ENCODE measurements around the gene ZNF536. TPM values are rescaled to one million over a fixed set of nuclear protein-coding genes. Genes with fewer than 3 reads are reported as not detected.

Gene ZNF536
- total and polyA plus RNA-seq, 7 donors: under 0.01 to 8.9 (median 3.8) TPM

GRCh38 chr19:30431591-30431990, 59.4 kb downstream of the ZNF536 start:
- H3K9me3 ChIP-seq: no peaks in the 10 kb centered on the region
- H3K27me3 ChIP-seq: no peaks in the 10 kb centered on the region
- WGBS, 2 donors: 78 to 83% methylated on average over 8 of the region's 8 CpGs
- no peak overlapping the region for H3K27ac ChIP-seq
- DNase-seq: no peak
- H3K4me3 ChIP-seq: no peak overlapping the region
- TF ChIP-seq POLR2A (IDR thresholded peaks at IDR 0.05): no peak
- no peak for TF ChIP-seq POLR2AphosphoS5 (IDR thresholded peaks at IDR 0.05)
- H3K4me1 ChIP-seq: no peaks in the 10 kb centered on the region
- no peaks in the 10 kb centered on the region for H3K36me3 ChIP-seq
- intact Hi-C loops (cut with DNase I): no loop called here

GRCh38 chr19:30434797-30435594, 62.8 kb downstream of the ZNF536 start:
- no peak for DNase-seq
- Histone ChIP-seq H3K27me3 (no peaks in the 10 kb centered on the region), H3K27ac (no peak overlapping the region), H3K4me1 (no peaks in the 10 kb centered on the region), H3K9me3 (no peaks in the 10 kb centered on the region), H3K4me3 (no peak overlapping the region), H3K36me3 (no peaks in the 10 kb centered on the region)
- TF ChIP-seq EP300 (IDR thresholded peaks at IDR 0.05): no peak
- no peak for TF ChIP-seq POLR2A (IDR thresholded peaks at IDR 0.05)
- WGBS, 2 donors: 93 to 95% methylated on average over 4 of the region's 4 CpGs
- intact Hi-C loops (cut with DNase I): no loop called here

- intact Hi-C loops (cut with DNase I): no loop called here
- 19 to 49% methylated on average over 2 of the region's 2 CpGs for WGBS, 2 donors
These were observed 65.7 kb downstream of the ZNF536 start for GRCh38 chr19:30437869-30438268.

GRCh38 chr19:30439310-30439709, 67.1 kb downstream of the ZNF536 start:
- H3K4me1 ChIP-seq: no peaks in the 10 kb centered on the region
- no peak for TF ChIP-seq POLR2AphosphoS5 (IDR thresholded peaks at IDR 0.05)
- TF ChIP-seq POLR2A (IDR thresholded peaks at IDR 0.05): no peak
- TF ChIP-seq CTCF (IDR thresholded peaks at IDR 0.05): no peak
- TF ChIP-seq EP300 (IDR thresholded peaks at IDR 0.05): no peak
- no peaks in the 10 kb centered on the region for H3K36me3 ChIP-seq
- no peak overlapping the region for H3K27ac ChIP-seq
- no peak for DNase-seq
- 62 to 68% methylated on average over 12 of the region's 12 CpGs for WGBS, 2 donors
- intact Hi-C loops (cut with DNase I): no loop called here
- no peaks in the 10 kb centered on the region for H3K27me3 ChIP-seq
- H3K9me3 ChIP-seq: no peaks in the 10 kb centered on the region
- no peak overlapping the region for H3K4me3 ChIP-seq

More at GRCh38 chr19:30437869-30438268, 65.7 kb downstream of the ZNF536 start:
- Histone ChIP-seq H3K36me3 (no peaks in the 10 kb centered on the region), H3K27me3 (no peaks in the 10 kb centered on the region), H3K27ac (no peak overlapping the region), H3K9me3 (no peaks in the 10 kb centered on the region), H3K4me1 (no peaks in the 10 kb centered on the region), H3K4me3 (no peak overlapping the region)
- no peak for DNase-seq
- TF ChIP-seq POLR2AphosphoS5 (IDR thresholded peaks at IDR 0.05) (no peak), EP300 (IDR thresholded peaks at IDR 0.05) (no peak), CTCF (IDR thresholded peaks at IDR 0.05) (no peak), POLR2A (IDR thresholded peaks at IDR 0.05) (no peak)

- Histone ChIP-seq H3K4me1 (no peaks in the 10 kb centered on the region), H3K36me3 (no peaks in the 10 kb centered on the region), H3K4me3 (no peak overlapping the region), H3K27me3 (no peaks in the 10 kb centered on the region), H3K9me3 (no peaks in the 10 kb centered on the region), H3K27ac (no peak overlapping the region)
- intact Hi-C loops (cut with DNase I): no loop called here
- TF ChIP-seq CTCF (IDR thresholded peaks at IDR 0.05) (no peak), POLR2A (IDR thresholded peaks at IDR 0.05) (no peak), EP300 (IDR thresholded peaks at IDR 0.05) (no peak), POLR2AphosphoS5 (IDR thresholded peaks at IDR 0.05) (no peak)
- 78 to 89% methylated on average over 4 of the region's 4 CpGs for WGBS, 2 donors
- DNase-seq: no peak
These were observed 68.8 kb downstream of the ZNF536 start for GRCh38 chr19:30441011-30441410.

Data from sigmoid colon (tissue), 7 donors.